GM21717 (cell line): ENCODE data around the gene KCNH5.
"Not testable (repeated sequence)": the region's sequence is repeated elsewhere in the genome, so short reads cannot be mapped to it uniquely, and the experiment has no call there.

Experiments
- ATAC-seq: cut with Tn5 transposase; IDR thresholded peaks from one replicate; pipeline ENCODE4 v1.9.1; 2021; ENCODE audit warnings: mild to moderate bottlenecking, moderate library complexity; ENCODE audit not compliant: unreplicated experiment

Gene KCNH5

GRCh38 chr14:62886461-62886860, 158.8 kb downstream of the KCNH5 start:
- ATAC-seq = no peak

DNA sequence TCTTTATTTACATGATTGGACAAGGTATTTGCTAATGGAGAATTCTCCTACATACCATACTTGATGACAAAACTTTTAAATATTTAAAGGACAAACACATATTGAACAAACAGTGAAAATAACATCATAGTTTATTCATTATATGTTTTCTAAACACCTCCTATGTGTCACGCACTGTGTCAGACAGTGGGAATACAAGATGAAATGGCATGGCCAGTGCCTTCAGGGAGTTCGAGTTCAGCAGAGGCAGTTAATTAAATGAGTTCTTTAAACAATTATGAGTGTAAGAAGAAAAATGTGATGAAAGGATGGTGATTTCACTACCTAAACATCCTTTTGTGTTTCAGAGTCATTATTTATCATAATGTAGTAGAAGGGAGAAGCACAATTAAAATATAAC, 159.8 kb downstream of the KCNH5 start:
- ATAC-seq = no peak

DNA sequence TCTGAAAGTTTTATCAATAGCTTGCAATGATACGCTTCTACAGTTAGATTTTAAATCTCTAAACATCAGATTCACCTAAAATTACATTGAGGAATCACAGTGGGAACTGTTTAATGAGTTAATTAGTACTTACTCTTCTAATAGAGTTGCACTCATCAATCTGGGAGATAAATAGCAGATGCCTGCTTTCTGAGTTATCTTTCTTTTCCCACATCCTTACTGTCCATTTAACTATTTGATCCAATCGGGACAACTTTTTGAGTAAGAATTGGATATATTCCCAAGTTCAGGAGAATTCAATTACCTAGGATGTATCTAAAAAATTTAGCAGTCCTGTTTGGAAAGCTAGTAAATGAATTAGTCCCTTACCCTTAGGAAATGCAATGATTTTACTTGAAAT, 162.3 kb downstream of the KCNH5 start:
- no peak for ATAC-seq

GRCh38 chr14:62866376-62866775, 178.9 kb downstream of the KCNH5 start:
- ATAC-seq = no peak

GRCh38 chr14:62864588-62864987, 180.7 kb downstream of the KCNH5 start:
- no peak for ATAC-seq

- ATAC-seq = not testable (repeated sequence)
These were observed 187.2 kb downstream of the KCNH5 start for GRCh38 chr14:62858011-62858410.

GRCh38 chr14:62854951-62855350, 190.3 kb downstream of the KCNH5 start:
- ATAC-seq = no peak

DNA sequence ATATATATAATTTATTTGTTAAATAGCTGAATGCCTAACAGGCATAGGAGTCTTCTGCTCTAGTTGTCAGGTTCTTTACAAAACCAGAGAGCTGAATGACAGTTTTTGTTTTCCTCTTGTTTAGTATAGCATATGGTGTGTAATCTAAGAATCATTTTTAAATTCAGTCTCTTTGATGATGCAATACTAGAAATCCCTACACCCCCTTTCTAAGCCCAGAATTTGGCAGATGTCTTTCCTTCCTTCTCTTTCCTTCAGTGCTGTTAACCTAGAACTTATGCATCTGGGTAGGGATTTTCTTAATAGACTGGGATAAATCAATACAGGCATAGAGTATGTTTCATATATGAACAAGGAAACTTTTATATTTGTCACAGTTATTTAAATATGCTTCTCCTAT, 198.1 kb downstream of the KCNH5 start:
- no peak for ATAC-seq

DNA sequence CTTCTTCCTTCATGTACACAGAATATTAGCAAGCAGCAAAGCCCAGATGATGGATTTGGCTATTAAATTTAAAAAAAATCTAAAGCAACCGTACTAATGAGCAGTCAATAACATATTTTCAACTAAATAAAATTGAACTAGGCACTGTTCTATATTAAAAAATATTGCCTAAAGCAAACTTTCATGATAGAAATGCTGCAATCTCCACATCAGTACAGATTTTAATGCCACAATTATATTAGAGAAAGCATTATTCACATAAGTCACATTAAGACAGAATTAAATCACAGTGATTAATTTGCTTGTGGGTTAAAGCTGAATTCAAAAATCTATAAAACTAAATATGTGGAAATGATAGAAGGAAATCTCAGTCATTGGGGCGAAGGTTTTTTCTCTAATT, 200.7 kb downstream of the KCNH5 start:
- no peak for ATAC-seq

GRCh38 chr14:62824086-62824485, 221.2 kb downstream of the KCNH5 start:
- ATAC-seq = no peak

DNA sequence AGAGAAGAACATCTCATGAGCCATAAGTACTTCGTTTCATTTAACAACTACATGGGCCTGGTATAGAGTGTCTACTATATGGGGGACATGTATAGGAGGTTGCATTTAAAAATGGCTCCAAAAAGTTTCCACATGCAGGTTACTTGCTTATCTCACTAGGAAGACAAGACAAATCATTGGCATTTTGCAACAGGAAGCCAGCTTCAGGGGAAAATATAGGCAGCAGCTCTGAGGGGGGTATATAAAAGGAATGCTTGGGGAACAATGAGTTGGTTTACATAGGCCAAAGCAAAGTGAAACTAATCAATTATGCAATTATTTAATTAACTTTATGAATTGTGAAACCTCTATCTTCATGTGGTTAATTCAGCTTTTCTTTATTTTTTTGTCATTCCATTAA, 225.3 kb downstream of the KCNH5 start:
- no peak for ATAC-seq

DNA sequence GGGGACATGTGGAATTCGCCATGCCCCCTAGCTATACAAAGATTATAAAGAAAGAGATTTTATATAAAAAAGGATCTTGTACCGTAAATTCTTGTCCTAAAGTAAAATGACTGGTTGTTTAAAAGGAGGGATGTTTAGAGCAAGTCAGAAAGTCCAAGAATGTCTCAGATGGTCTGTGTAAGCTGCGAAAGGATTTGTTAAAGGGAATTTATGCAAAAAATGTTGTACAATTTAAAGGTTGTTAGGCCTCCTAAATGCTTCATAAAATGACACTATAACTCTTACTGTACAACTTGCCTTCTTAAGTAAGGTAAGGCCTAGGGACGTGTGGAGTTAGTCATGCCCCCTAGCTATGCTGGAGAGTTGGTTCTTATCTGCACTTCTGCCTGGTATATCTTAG, 237.6 kb downstream of the KCNH5 start:
- ATAC-seq = no peak

GRCh38 chr14:62800577-62800976, 244.7 kb downstream of the KCNH5 start:
- ATAC-seq = no peak

GRCh38 chr14:62796431-62796830, 248.8 kb downstream of the KCNH5 start:
- ATAC-seq = no peak

DNA sequence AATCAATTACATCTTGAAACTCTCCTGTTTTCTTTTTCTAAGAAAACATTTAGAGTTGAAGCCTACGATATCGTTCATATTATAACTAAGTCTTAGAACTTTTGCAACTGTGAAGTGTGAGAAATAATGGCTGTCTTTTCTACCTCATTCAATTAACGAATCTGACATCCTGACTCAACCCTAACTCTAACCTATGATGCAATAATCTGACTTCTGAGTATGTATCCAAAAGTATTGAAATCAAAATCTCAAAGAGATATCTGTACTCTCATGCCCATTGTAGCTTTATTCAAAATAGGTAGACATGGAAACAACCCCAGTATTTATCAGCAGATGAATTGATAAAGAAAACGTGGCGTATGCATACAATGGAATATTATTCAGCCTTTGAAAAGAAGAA, 252.7 kb downstream of the KCNH5 start:
- no peak for ATAC-seq

DNA sequence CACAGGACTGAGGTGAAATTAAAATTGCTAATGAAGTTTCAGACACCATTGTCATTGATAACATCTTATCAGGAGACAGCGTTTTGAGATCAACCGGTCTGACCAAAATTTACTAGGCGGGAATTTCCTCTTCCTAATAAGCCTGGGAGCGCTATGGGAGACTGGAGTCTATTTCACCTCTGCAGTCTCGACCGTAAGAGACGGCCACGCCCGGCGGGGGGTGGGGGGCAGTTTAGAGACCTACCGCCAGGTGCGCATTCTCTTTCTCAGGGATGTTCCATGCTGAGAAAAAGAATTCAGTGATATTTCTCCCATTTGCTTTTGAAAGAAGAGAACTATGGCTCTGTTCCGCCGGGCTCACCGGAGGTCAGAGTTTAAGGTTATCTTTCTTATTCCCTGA, 263.9 kb downstream of the KCNH5 start:
- ATAC-seq = not testable (repeated sequence)

DNA sequence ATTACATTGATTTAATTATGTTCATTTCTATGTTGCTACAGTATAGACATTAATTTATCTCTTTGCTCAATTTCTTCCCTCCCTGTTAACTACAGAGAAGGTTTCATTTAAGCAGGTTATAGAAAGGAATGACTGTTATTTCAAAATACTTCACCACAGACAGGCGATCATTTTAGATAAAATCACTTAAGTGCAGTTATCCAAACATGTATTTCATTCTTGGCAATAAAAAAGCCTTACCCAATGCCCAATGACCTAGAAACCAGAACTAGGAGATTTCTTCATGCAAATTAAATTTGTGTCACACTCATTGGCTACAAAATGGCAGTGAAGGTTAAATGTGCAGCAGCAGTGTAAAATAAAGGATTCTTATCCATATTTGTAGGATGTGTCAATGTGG, 266.4 kb downstream of the KCNH5 start:
- no peak for ATAC-seq

DNA sequence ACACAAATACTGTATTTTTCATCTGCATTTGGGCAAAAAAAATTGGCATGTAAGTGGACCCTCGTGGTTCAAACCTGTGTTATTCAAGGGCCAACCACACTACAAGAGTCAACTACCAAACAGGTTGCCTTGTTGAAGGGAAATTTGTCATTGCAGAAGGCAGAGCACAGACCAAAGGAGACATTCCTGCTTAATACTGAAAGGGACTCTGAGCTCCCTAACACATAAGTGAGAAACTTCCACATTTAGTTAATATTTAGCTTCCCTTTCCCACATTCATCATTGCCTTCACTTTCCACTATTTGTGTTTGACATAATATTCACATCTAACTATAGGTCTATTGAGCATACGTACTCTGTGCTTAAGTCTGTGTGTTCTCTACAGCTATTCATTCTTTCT, 266.9 kb downstream of the KCNH5 start:
- no peak for ATAC-seq

- no peak for ATAC-seq
These were observed 267.7 kb downstream of the KCNH5 start for GRCh38 chr14:62777510-62777909.

DNA sequence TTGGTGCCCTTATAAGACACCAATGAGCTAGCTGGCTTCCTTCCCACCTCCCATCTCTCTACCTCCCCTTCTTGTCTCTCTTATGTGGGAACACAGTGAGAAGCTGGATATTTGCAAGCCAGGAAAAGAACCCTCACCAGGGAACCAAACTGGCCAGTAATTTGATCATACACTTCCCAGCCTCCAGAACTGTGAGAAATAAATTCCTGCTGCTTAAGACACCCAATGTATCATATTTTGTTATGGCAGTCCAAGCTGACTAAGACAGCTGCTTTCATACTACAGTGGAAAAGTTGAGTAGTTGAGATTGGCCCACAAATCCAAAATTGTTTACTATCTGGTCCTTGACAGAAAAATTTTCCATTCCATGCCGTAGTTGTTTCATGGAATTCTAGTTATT, 269.0 kb downstream of the KCNH5 start:
- no peak for ATAC-seq

DNA sequence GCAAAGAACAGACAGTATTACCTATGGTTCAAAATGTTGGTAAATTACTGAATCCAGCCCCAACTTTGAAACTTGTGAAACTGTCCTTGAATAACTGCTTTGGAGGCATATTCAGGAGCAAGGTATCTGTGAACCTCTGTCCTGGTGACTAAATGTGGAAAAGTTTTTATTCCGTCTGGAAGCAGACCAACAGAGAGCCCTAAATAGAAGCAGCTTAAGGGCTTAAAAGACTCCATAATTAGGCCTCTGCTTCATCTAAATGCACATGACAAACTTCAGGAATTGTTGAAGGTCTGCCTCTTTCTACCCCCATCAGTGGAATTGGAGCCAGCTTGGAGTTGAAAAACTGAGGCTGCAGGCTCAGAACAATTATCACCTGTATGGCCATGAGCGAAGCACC, 276.5 kb downstream of the KCNH5 start:
- ATAC-seq = no peak

DNA sequence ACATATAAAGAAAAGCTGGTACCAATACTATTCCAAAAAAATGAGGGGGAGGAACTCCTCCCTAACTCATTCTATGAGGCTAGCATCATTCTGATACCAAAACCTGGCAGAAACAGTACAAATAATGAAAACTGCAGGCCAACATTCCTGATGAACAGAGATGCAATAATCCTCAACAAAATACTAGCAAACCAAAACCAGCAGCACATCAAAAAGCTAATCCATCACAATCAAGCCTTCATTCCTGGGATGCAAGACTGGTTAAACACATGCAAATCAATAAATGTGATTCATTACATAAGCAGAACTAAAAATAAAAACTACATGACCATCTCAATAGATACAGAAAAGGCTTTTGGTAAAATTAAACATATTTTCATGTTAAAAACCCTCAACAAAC, 281.3 kb downstream of the KCNH5 start:
- ATAC-seq = no peak

- no peak for ATAC-seq
These were observed 285.5 kb downstream of the KCNH5 start for GRCh38 chr14:62759796-62760195.

DNA sequence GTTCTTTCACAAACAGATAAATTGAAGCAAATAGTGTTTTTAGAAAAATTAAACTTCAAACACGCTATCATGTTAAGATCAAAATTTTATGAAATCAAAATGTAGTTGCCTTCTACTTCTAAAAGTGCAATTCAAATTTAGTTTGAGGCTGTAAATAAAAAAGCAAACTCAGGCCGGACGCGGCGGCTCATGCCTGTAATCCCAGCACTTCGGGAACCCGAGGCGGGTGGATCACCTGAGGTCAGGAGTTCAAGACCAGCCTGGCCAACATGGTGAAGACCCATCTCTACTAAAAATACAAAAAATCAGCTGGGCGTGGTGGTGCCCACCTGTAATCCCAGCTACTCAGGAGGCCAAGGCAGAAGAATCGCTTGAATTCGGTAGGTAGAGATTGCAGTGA, 298.4 kb downstream of the KCNH5 start:
- not testable (repeated sequence) for ATAC-seq
